ENCODE data around the gene SNORC. TPM values are rescaled to one million over a fixed set of nuclear protein-coding genes. Genes with fewer than 3 reads are reported as not detected.

The SNORC gene
- total and polyA plus RNA-seq, 2 experiments from 2014 or later = 2.2 to 7.5 TPM

GRCh38 chr2:232833830-232834229, 36.2 kb upstream of the SNORC start:
- H2AFZ ChIP-seq = no peak overlapping the region
- H3K27me3 ChIP-seq = no peaks in the 10 kb centered on the region
- no peak overlapping the region for H3K27ac ChIP-seq
- no peak overlapping the region for H3K4me3 ChIP-seq
- peaks cover 2% of the 10 kb centered on the region for H4K20me1 ChIP-seq (ENCODE audit: insufficient read depth, poor library complexity, severe bottlenecking)
- no peaks in the 10 kb centered on the region for H3K9me2 ChIP-seq (replicated peaks; ENCODE audit: insufficient read depth)
- WGBS (ENCODE audit: low lambda C conversion rate, missing lambda C conversion rate) = 100% methylated on average over 1 of the region's 1 CpG
- H3K36me3 ChIP-seq (replicated peaks; ENCODE audit: insufficient read depth, low read depth) = peaks cover 3% of the 10 kb centered on the region
- no peaks in the 10 kb centered on the region for H3K9me3 ChIP-seq (ENCODE audit: low read depth)
- no peak for TF ChIP-seq EZH2phosphoT487 (IDR thresholded peaks at IDR 0.05; ENCODE audit: low read depth, severe bottlenecking, unreplicated experiment)
- TF ChIP-seq CTCF (IDR thresholded peaks at IDR 0.05; ENCODE audit: poor library complexity) = no peak
- no peak for TF ChIP-seq EZH2 (IDR thresholded peaks at IDR 0.05; ENCODE audit: borderline replicate concordance)
- no peak overlapping the region for H3K4me2 ChIP-seq
- H3K4me1 ChIP-seq (ENCODE audit: insufficient read depth) = no peaks in the 10 kb centered on the region
- H3K79me2 ChIP-seq = peaks cover 3% of the 10 kb centered on the region
- no peak for DNase-seq (ENCODE audit: low spot score)

DNA sequence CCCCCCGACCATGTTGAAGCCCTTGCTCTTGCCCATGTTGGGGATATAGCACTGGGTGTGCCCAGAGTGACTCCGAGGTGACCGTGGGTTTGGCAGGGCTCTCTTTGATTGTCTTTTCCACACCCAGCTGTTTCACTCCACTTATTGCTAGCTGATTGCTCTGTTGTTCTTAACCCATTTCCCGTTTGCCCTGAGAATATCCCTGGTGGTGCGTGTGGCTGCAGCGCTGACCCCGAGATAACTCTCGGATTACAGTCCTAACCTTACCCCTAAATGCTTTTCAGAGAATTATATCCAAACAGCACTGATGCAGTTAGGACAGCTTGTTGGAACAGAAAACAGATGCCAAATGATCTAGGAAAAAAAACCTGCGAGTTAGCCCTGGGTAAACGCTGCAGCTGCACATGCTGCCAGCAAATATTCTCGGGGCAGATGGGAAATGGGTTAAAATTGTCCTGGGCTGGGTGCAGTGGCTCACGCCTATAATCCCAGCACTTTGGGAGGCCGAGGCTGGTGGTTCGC, 34.3 kb upstream of the SNORC start:
- DNase-seq (ENCODE audit: low spot score) = no peak
- H3K9me3 ChIP-seq (ENCODE audit: low read depth) = no peaks in the 10 kb centered on the region
- TF ChIP-seq EZH2 (IDR thresholded peaks at IDR 0.05; ENCODE audit: borderline replicate concordance) = no peak
- no peak for TF ChIP-seq CTCF (IDR thresholded peaks at IDR 0.05; ENCODE audit: poor library complexity)
- TF ChIP-seq EZH2phosphoT487 (IDR thresholded peaks at IDR 0.05; ENCODE audit: low read depth, severe bottlenecking, unreplicated experiment) = no peak
- no peak overlapping the region for H3K27ac ChIP-seq
- no peak overlapping the region for H2AFZ ChIP-seq
- no peaks in the 10 kb centered on the region for H3K27me3 ChIP-seq
- peaks cover 3% of the 10 kb centered on the region for H3K36me3 ChIP-seq (replicated peaks; ENCODE audit: insufficient read depth, low read depth)
- H3K79me2 ChIP-seq = peaks cover under 1% of the 10 kb centered on the region
- peaks cover 2% of the 10 kb centered on the region for H4K20me1 ChIP-seq (ENCODE audit: insufficient read depth, poor library complexity, severe bottlenecking)
- H3K4me3 ChIP-seq = no peak overlapping the region
- H3K4me2 ChIP-seq = no peak overlapping the region
- 83% methylated on average over 14 of the region's 14 CpGs for WGBS (ENCODE audit: low lambda C conversion rate, missing lambda C conversion rate)
- H3K9me2 ChIP-seq (replicated peaks; ENCODE audit: insufficient read depth) = no peaks in the 10 kb centered on the region
- no peaks in the 10 kb centered on the region for H3K4me1 ChIP-seq (ENCODE audit: insufficient read depth)

DNA sequence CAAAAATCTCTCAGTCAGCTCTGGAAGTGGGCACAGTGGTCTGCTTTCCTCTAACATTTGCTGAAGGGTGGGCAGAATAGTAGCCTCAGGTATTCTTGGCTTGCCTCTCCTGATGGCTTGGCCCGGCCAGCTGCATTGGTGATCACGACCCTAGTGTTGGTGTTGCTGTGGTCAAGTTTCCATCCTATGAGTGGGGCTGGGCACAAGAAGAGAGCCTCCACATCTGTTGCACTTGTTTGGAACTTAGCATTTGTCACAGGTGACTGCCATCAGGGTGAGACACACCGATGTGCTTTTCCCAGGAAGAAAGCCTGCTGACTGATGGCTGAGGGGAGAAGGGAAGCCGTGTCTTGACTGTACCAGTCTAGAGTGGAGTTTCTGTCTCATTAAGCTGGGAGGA, 33.1 kb upstream of the SNORC start:
- WGBS (ENCODE audit: low lambda C conversion rate, missing lambda C conversion rate) = 95% methylated on average over 4 of the region's 4 CpGs
- Histone ChIP-seq H3K36me3 (replicated peaks; ENCODE audit: insufficient read depth, low read depth) (peaks cover 2% of the 10 kb centered on the region), H3K4me2 (no peak overlapping the region), H3K27ac (no peak overlapping the region), H3K9me2 (replicated peaks; ENCODE audit: insufficient read depth) (no peaks in the 10 kb centered on the region), H2AFZ (no peak overlapping the region), H3K79me2 (no peaks in the 10 kb centered on the region), H3K4me3 (no peak overlapping the region), H3K9me3 (ENCODE audit: low read depth) (no peaks in the 10 kb centered on the region), H3K4me1 (ENCODE audit: insufficient read depth) (no peaks in the 10 kb centered on the region), H4K20me1 (ENCODE audit: insufficient read depth, poor library complexity, severe bottlenecking) (peaks cover 2% of the 10 kb centered on the region), H3K27me3 (no peaks in the 10 kb centered on the region)
- DNase-seq (ENCODE audit: low spot score) = no peak
- no peak for TF ChIP-seq EZH2phosphoT487 (IDR thresholded peaks at IDR 0.05; ENCODE audit: low read depth, severe bottlenecking, unreplicated experiment)
- no peak for TF ChIP-seq EZH2 (IDR thresholded peaks at IDR 0.05; ENCODE audit: borderline replicate concordance)

DNA sequence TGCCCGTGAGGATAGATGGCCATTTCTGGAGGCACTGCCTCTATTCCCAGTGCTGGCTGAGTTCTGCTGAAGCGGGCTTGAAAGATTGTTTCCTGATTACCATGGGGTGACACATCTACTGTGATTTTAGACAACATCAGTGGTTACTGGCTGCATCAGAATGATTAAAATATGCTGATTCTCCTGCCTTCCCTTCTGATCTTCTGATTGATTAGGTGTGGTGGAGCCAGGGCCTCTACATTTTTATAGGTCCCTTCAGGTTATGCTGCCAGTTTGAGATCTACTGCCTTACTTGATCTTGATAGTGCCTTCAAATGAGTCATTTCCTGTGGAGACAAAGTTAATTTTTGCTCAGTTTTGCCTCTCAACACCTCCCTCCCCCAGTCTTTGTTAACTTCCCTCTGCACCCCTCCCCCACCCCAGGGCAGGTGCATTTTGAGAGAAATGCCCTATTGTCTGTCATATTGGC, 31.6 kb upstream of the SNORC start:
- WGBS (ENCODE audit: low lambda C conversion rate, missing lambda C conversion rate) = 84% methylated on average over 2 of the region's 2 CpGs
- no peak overlapping the region for H3K4me2 ChIP-seq

More for the DNA sequence above, 31.6 kb upstream of the SNORC start:
- peaks cover 2% of the 10 kb centered on the region for H4K20me1 ChIP-seq (ENCODE audit: insufficient read depth, poor library complexity, severe bottlenecking)
- no peaks in the 10 kb centered on the region for H3K79me2 ChIP-seq
- no peaks in the 10 kb centered on the region for H3K36me3 ChIP-seq (replicated peaks; ENCODE audit: insufficient read depth, low read depth)
- H3K4me3 ChIP-seq = no peak overlapping the region
- no peaks in the 10 kb centered on the region for H3K9me2 ChIP-seq (replicated peaks; ENCODE audit: insufficient read depth)
- H3K27ac ChIP-seq = peak overlapping the region; percentile 11
- peak; percentile 23 for DNase-seq (ENCODE audit: low spot score)
- no peaks in the 10 kb centered on the region for H3K4me1 ChIP-seq (ENCODE audit: insufficient read depth)
- H2AFZ ChIP-seq = no peak overlapping the region
- H3K27me3 ChIP-seq = no peaks in the 10 kb centered on the region
- no peak for TF ChIP-seq EZH2 (IDR thresholded peaks at IDR 0.05; ENCODE audit: borderline replicate concordance)
- no peak for TF ChIP-seq CTCF (IDR thresholded peaks at IDR 0.05; ENCODE audit: poor library complexity)
- no peak for TF ChIP-seq EZH2phosphoT487 (IDR thresholded peaks at IDR 0.05; ENCODE audit: low read depth, severe bottlenecking, unreplicated experiment)
- no peaks in the 10 kb centered on the region for H3K9me3 ChIP-seq (ENCODE audit: low read depth)
